Activated CD4-positive, alpha-beta T cell treated with anti-CD3 and anti-CD28 coated beads for 1 hour (primary cell): Measurements from ENCODE around the gene MMP12.

Experiments
- DNase-seq: peaks from one replicate; pipeline ENCODE4 v3.0.0-alpha.2; 2020

The MMP12 gene

GRCh38 chr11:102849311-102849710, 25.5 kb downstream of the MMP12 start:
- no peak for DNase-seq

GRCh38 chr11:102846292-102846691, 28.5 kb downstream of the MMP12 start:
- no peak for DNase-seq

DNA sequence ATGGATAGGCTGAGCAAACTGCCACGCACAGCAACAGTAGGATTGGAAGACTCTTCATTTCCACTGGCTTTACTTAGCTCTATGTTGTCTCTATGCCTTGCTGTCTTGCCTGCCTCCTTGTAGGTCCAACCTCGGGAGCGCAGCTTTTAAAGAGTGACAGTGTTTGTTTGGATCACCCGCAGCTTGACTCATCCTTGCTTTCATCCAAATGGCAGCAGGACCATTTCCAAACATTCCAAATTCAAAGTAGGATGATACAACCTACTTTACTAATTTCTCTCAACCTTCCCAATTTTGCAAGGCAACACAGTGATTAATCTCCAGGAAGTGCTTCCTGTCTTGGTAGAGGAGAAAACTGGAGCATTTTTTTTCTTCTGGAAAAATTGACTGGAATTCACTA, 31.3 kb downstream of the MMP12 start, which contains the start of gene MMP3:
Gene MMP3 (minus strand): TSS at position 121 of the 400 bp plus-strand sequence. CDS start 63 bp downstream, at position 58.
- DNase-seq, result no peak

DNA sequence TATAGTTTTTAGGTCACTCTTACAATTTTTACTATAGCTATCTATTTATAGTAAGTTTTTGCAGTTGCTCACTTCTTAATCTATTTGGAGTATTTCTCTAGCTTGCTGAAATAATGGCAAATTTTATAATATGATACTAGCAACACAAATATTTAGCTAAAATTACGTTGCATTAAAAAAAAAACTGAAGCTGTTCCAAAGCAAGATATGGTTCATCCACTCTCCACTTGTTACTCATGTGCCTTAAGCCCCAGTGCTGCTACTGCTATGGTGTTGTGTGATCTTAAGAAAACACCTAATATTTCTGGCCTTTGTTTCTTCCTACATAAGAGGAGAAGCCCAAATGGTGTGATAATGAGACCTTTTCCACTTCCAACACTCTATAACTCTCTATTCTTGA, 31.9 kb downstream of the MMP12 start:
- DNase-seq, result no peak

GRCh38 chr11:102840018-102840417, 34.8 kb downstream of the MMP12 start:
- DNase-seq, result no peak

GRCh38 chr11:102837646-102838045, 37.1 kb downstream of the MMP12 start:
- DNase-seq, result no peak

- no peak for DNase-seq
These were observed 37.6 kb downstream of the MMP12 start for GRCh38 chr11:102837156-102837555.

- DNase-seq, result no peak
These were observed 38.4 kb downstream of the MMP12 start for GRCh38 chr11:102836290-102836875.

DNA sequence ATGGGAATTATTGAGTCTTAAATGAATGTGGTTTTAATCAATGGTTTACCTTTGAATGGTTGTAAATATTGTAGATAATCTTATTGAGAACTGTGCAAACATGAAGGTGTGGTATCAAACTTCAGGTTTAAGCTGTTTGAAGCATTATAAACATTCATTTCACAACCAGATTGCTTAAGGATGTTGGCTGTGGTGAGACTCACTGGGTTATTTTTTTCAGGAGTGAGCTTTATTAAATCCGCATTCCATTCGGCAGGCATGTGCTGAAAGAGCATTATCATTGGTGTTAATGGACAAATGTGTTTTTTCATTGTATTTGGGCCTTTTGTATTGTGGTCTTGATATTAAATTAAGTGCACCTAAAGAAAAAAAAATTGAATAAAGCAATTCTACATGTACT, 41.1 kb downstream of the MMP12 start:
- DNase-seq, result no peak

DNA sequence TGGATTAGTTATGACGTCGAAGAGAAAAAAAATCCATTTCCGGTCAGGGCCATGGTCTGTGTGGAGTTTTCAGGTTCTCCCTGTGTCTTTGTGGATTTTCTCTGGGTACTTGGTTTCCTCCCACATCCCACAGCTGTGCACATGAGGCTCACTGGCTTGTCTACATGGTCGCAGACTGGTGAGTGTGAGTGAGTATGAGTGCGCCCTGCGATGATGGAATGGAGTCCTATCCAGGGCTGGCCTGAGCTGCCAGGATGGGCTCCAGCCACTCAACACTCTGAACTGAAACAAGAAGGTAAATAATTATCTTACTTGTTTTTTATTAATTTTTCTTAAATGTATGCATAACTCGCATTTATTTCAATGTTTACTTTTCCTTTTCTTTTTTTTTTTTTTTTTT, 42.2 kb downstream of the MMP12 start:
- no peak for DNase-seq

DNA sequence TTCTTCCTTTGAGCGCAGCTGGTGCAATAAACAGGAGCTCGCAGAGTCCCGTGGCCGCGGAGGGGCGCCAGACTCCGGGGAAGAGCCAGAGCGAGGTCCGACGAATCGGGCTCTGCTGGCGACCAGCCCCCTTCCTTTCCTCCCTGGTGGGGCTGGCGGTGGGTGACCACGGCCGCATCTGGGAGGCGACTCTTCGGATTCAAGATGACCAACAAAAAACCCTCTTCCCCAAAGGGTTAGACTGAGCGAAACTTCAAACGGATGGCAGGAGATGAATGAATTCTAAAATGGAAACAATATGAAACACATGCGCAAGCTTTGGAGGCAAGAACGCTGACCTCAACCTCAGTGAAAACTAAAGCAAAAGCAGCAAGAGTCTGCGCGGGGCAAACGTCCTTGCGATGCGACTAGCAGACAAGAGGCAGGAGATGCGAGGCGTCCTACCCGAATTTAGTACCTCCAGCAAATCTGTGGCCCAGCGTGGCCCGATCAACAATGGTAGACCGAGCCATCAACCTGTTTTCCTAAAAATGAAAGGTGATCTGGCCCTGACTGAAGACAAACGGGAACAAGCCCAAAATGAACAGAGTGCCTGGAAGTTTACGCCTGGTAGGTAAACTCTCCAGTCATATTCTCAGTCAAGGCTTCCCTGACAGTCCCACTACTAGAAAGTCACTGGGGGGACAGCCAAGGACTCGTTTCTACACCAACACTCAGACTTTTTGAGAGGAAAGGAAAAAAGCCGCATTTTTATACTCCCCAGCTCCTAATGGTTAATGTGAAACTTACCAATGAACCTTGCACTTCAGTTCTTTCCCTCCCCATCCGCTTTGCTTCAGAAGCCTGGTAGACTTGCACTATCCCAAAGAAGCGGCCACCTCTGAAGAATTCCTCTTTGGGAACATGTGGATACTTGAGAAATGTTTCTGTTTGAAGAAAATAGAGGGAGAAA, 43.0 kb downstream of the MMP12 start:
- DNase-seq, result no peak

- DNase-seq, result no peak
These were observed 43.7 kb downstream of the MMP12 start for GRCh38 chr11:102831128-102831488.

- DNase-seq, result no peak
These were observed 44.6 kb downstream of the MMP12 start for GRCh38 chr11:102830001-102830727.

- DNase-seq, result no peak
These were observed 45.3 kb downstream of the MMP12 start for GRCh38 chr11:102829316-102830000.

- no peak for DNase-seq
These were observed 50.2 kb downstream of the MMP12 start for GRCh38 chr11:102824556-102824955.

- DNase-seq, result no peak
These were observed 55.3 kb downstream of the MMP12 start for GRCh38 chr11:102819491-102819890.

GRCh38 chr11:102813484-102813883, 61.3 kb downstream of the MMP12 start:
- DNase-seq, result no peak
